CD14-positive monocyte (primary cell): Measurements from ENCODE around the gene NASP. TPM values are rescaled to one million over a fixed set of nuclear protein-coding genes. Genes with fewer than 3 reads are reported as not detected.

Experiments
- DNase-seq, 3 donors: peaks; one replicate each; pipeline ENCODE4 v3.0.0-alpha.2; 2011 to 2022
- H2AFZ ChIP-seq: 2 replicates; pipeline ENCODE4 v1.6.0; 2012; ENCODE audit warnings: mild to moderate bottlenecking, low read depth, low read length, inconsistent platforms; ENCODE audit not compliant: insufficient read depth, poor library complexity, severe bottlenecking
- H3K27ac ChIP-seq, 2 donors: 1 replicate in 1 of 2; 2 replicates in 1 of 2; pipeline ENCODE4 v1.5.1; 2012 to 2013; ENCODE audit warnings: low read length in 2 of 2, control low read depth in 1 of 2, inconsistent platforms in 1 of 2, low read depth in 1 of 2, mild to moderate bottlenecking in 1 of 2
- H3K27me3 ChIP-seq, 2 donors: one replicate each; pipeline versions ENCODE4 v1.6.0 to v1.6.1; 2011 to 2013; ENCODE audit warnings: low read length in 2 of 2; ENCODE audit not compliant: control insufficient read depth in 2 of 2, insufficient read depth in 2 of 2
- H3K36me3 ChIP-seq, 2 donors: replicated peaks in 1 of 2; 1 replicate in 1 of 2; 2 replicates in 1 of 2; pipeline versions ENCODE4 v1.5.1 to v1.6.1; 2012 to 2013; ENCODE audit warnings: low read length in 2 of 2, control low read depth in 1 of 2, inconsistent platforms in 1 of 2, mild to moderate bottlenecking in 1 of 2; ENCODE audit not compliant: insufficient read depth in 2 of 2, control insufficient read depth in 1 of 2
- H3K4me1 ChIP-seq, 2 donors: 1 replicate in 1 of 2; 2 replicates in 1 of 2; pipeline versions ENCODE4 v1.5.1 to v1.6.1; 2012 to 2013; ENCODE audit warnings: low read length in 2 of 2, control low read depth in 1 of 2, inconsistent platforms in 1 of 2, mild to moderate bottlenecking in 1 of 2, moderate library complexity in 1 of 2; ENCODE audit not compliant: insufficient read depth in 2 of 2, control insufficient read depth in 1 of 2
- H3K4me2 ChIP-seq: replicated peaks from 2 replicates; pipeline ENCODE3; 2012; ENCODE audit warnings: low read length, moderate library complexity, mild to moderate bottlenecking; ENCODE audit not compliant: poor library complexity, severe bottlenecking; ENCODE audit errors: extremely low read depth
- H3K4me3 ChIP-seq, 3 experiments: fragments of 200-600 bp in 1 of 3; sonication (generic) in 1 of 3; replicated peaks in 1 of 3; 1 replicate in 2 of 3; 2 replicates in 1 of 3; pipeline ENCODE4 v1.5.1; 2011 to 2013; ENCODE audit warnings: low read length in 3 of 3, mild to moderate bottlenecking in 3 of 3, control low read depth in 2 of 3, low read depth in 2 of 3, inconsistent platforms in 1 of 3, moderate library complexity in 1 of 3
- H3K79me2 ChIP-seq: 2 replicates; pipeline ENCODE4 v1.6.0; 2012; ENCODE audit warnings: mild to moderate bottlenecking, control low read depth, inconsistent platforms, low read length, moderate library complexity; ENCODE audit not compliant: insufficient read depth
- H3K9ac ChIP-seq: 2 replicates; pipeline ENCODE4 v1.6.0; 2017; ENCODE audit warnings: low read length, mild to moderate bottlenecking; ENCODE audit not compliant: insufficient read depth, poor library complexity, severe bottlenecking
- H3K9me3 ChIP-seq, 2 donors: replicated peaks in 1 of 2; 1 replicate in 1 of 2; 2 replicates in 1 of 2; pipeline versions ENCODE4 v1.5.1 to v1.6.1; 2012 to 2013; ENCODE audit warnings: low read length in 2 of 2, control low read depth in 1 of 2; ENCODE audit not compliant: control insufficient read depth in 1 of 2, insufficient read depth in 1 of 2
- H4K20me1 ChIP-seq: 2 replicates; pipeline ENCODE4 v1.6.0; 2012; ENCODE audit warnings: mild to moderate bottlenecking, low read length, control low read depth, moderate library complexity; ENCODE audit not compliant: insufficient read depth
- H3K27ac Mint-ChIP-seq, 7 donors: one replicate each; pipeline ENCODE4 v1.8.0; 2020; ENCODE audit warnings: mild to moderate bottlenecking in 7 of 7, mixed read lengths in 7 of 7, moderate library complexity in 6 of 7, inconsistent platforms in 2 of 7
- H3K27me3 Mint-ChIP-seq, 3 donors: one replicate each; pipeline ENCODE4 v1.8.0; 2021 to 2022; ENCODE audit warnings: low read depth in 3 of 3, mild to moderate bottlenecking in 3 of 3, mixed read lengths in 3 of 3, moderate library complexity in 3 of 3, inconsistent platforms in 1 of 3
- H3K36me3 Mint-ChIP-seq, 2 donors: one replicate each; pipeline ENCODE4 v1.8.0; 2020; ENCODE audit warnings: mixed read lengths in 2 of 2, inconsistent platforms in 1 of 2, mild to moderate bottlenecking in 1 of 2
- H3K4me1 Mint-ChIP-seq: one replicate; pipeline ENCODE4 v1.8.0; 2020; ENCODE audit warnings: mild to moderate bottlenecking, mixed read lengths
- H3K4me3 Mint-ChIP-seq, 2 donors: one replicate each; pipeline ENCODE4 v1.8.0; 2020; ENCODE audit warnings: mild to moderate bottlenecking in 2 of 2, mixed read lengths in 2 of 2, moderate library complexity in 1 of 2
- H3K9me3 Mint-ChIP-seq, 7 donors: one replicate each; pipeline ENCODE4 v1.8.0; 2020 to 2022; ENCODE audit warnings: mixed read lengths in 7 of 7, mild to moderate bottlenecking in 6 of 7, moderate library complexity in 6 of 7, inconsistent platforms in 2 of 7
- CTCF ChIP-seq: fragments of 200-600 bp; IDR thresholded peaks from one replicate; pipeline ENCODE4 v1.8.0; 2022; ENCODE audit warnings: antibody characterized with exemption, mild to moderate bottlenecking
- WGBS: methylation state at CpG from one replicate; pipeline ENCODE4 v1.1.5; 2013; ENCODE audit warnings: missing lambda C conversion rate; ENCODE audit not compliant: insufficient coverage; 5-methylcytosine and 5-hydroxymethylcytosine counted together
- intact Hi-C, 2 donors: fragments of 100-400 bp; cut with micrococcal nuclease; formaldehyde crosslinking; loops; one replicate each; pipeline versions ENCODE4 v1.15.0 to v1.15.1; 2023
- polyA plus RNA-seq, 3 donors: library from polyadenylated mRNA; depleted of rRNA in 1 of 3; unstranded in 2 of 3; stranded (reverse) in 1 of 3; fragments of 300-500 nt in 2 of 3; fragments of >200 nt in 1 of 3; fragmentation: Illumina TruSeq in 2 of 3; gene quantifications; 1 replicate in 2 of 3; 2 replicates in 1 of 3; pipeline ENCODE4 v1.2.3, GENCODE V29; 2012 to 2021

Gene NASP
- polyA plus RNA-seq, 3 donors: 24.4 to 44.6 (median 27.5) TPM

GRCh38 chr1:45647248-45648021 is 63.6 kb downstream of the NASP start:
- Mint-ChIP-seq H3K27ac (peak overlapping the region; percentile 65 to 93 (median 89)), H3K4me3 (no peak overlapping the region), H3K9me3 (no peaks in the 10 kb centered on the region), H3K27me3 (no peaks in the 10 kb centered on the region), H3K36me3 (peaks cover 54 to 75% of the 10 kb centered on the region in 2 donors), H3K4me1 (peaks cover 13% of the 10 kb centered on the region)
- Histone ChIP-seq H3K9me3 (no peaks in the 10 kb centered on the region), H3K79me2 (peaks cover 68% of the 10 kb centered on the region), H2AFZ (no peak overlapping the region), H4K20me1 (peaks cover 91% of the 10 kb centered on the region), H3K27me3 (no peaks in the 10 kb centered on the region), H3K4me2 (no peak overlapping the region), H3K4me3 (no peak overlapping the region), H3K27ac (peak overlapping the region; percentile 11 to 71), H3K36me3 (peaks cover 41 to 82% of the 10 kb centered on the region in 2 donors), H3K9ac (no peak overlapping the region), H3K4me1 (peaks cover 7 to 8% of the 10 kb centered on the region in 2 donors)
- peak; percentile 50 to 69 (median 58) for DNase-seq
- TF ChIP-seq CTCF: no peak
- 74% methylated on average over 5 of the region's 9 CpGs for WGBS
- intact Hi-C loops: no loop called here

- Mint-ChIP-seq H3K27ac (peak overlapping the region in 1 of 7 donors; percentile 78), H3K4me3 (no peak overlapping the region), H3K9me3 (no peaks in the 10 kb centered on the region), H3K27me3 (no peaks in the 10 kb centered on the region), H3K36me3 (peaks cover 80 to 92% of the 10 kb centered on the region in 2 donors), H3K4me1 (no peaks in the 10 kb centered on the region)
- DNase-seq: no peak
- peaks cover 66% of the 10 kb centered on the region for H3K79me2 ChIP-seq
- H3K27ac ChIP-seq: peak overlapping the region in 1 of 2 donors; percentile 6
- peaks cover 97 to 99% of the 10 kb centered on the region in 2 donors for H3K36me3 ChIP-seq
- H3K4me1 ChIP-seq: no peaks in the 10 kb centered on the region
- H3K4me2 ChIP-seq: no peak overlapping the region
- WGBS: 100% methylated on average over 6 of the region's 12 CpGs
- H3K9ac ChIP-seq: no peak overlapping the region
- no peaks in the 10 kb centered on the region for H3K27me3 ChIP-seq
- no peaks in the 10 kb centered on the region for H3K9me3 ChIP-seq
- no peak overlapping the region for H3K4me3 ChIP-seq
- H2AFZ ChIP-seq: no peak overlapping the region
- no peak for TF ChIP-seq CTCF
- intact Hi-C loops: no loop called here
- H4K20me1 ChIP-seq: peaks cover 93% of the 10 kb centered on the region
Measured at GRCh38 chr1:45654540-45655280, 70.9 kb downstream of the NASP start.
